HEK293 (cell line): ENCODE results near the gene CHMP1B.

Source experiments
- CTCF ChIA-PET: fragments of 350-600 bp; formaldehyde crosslinking; extraction: SDS; loops from one replicate; lab custom pipeline; 2021; ENCODE audit warnings: antibody characterized with exemption; lab: Yijun Ruan, JAX
- POLR2A ChIA-PET: fragments of 300-600 bp; formaldehyde crosslinking; extraction: SDS; loops from one replicate; lab custom pipeline; 2020; ENCODE audit warnings: antibody characterized with exemption, inconsistent platforms; lab: Yijun Ruan, JAX
- H3K27ac ChIP-seq: fragments of 200-500 bp; sonication (Bioruptor generic); 2 replicates; pipeline ENCODE4 v1.5.1; 2014; ENCODE audit warnings: low read depth, low read length, control low read depth, inconsistent platforms; ENCODE audit errors: extremely low read depth
- H3K36me3 ChIP-seq, 2 experiments: fragments of 200-500 bp in 1 of 2; sonication (Bioruptor generic) in 1 of 2; 1 replicate in 1 of 2; 2 replicates in 1 of 2; pipeline ENCODE4 v1.5.1; 2014 to 2017; ENCODE audit warnings: inconsistent platforms in 2 of 2, low read length in 2 of 2; ENCODE audit not compliant: control insufficient read depth in 2 of 2, insufficient read depth in 1 of 2
- H3K4me1 ChIP-seq: fragments of 200-500 bp; sonication (Bioruptor generic); 2 replicates; pipeline ENCODE4 v1.5.1; 2014; ENCODE audit warnings: mild to moderate bottlenecking, low read length, inconsistent platforms; ENCODE audit not compliant: control insufficient read depth, insufficient read depth
- H3K4me3 ChIP-seq: 2 replicates; pipeline ENCODE4 v1.5.1; 2011; ENCODE audit warnings: low read depth, mild to moderate bottlenecking, control low read depth, low read length, moderate library complexity
- H3K9me3 ChIP-seq: fragments of 200-500 bp; sonication (Bioruptor generic); 2 replicates; pipeline ENCODE4 v1.5.1; 2014; ENCODE audit warnings: low read depth, low read length, inconsistent platforms; ENCODE audit not compliant: control insufficient read depth, insufficient read depth
- EGR2 ChIP-seq: fragments of 450-650 bp; formaldehyde crosslinking; IDR thresholded peaks from 2 replicates; pipeline ENCODE4 v1.5.1; 2016; ENCODE audit warnings: low read depth, missing biosample characterization, missing genetic modification characterization
- GFI1B ChIP-seq: fragments of 450-650 bp; formaldehyde crosslinking; IDR thresholded peaks from 2 replicates; pipeline ENCODE4 v1.5.1; 2016; ENCODE audit warnings: missing biosample characterization, missing genetic modification characterization
- GLIS1 ChIP-seq: fragments of 450-650 bp; formaldehyde crosslinking; IDR thresholded peaks from 2 replicates; pipeline ENCODE4 v1.5.1; 2016; ENCODE audit warnings: missing biosample characterization, missing genetic modification characterization
- HIC1 ChIP-seq: fragments of 450-650 bp; formaldehyde crosslinking; IDR thresholded peaks from 2 replicates; pipeline ENCODE4 v1.5.1; 2016; ENCODE audit warnings: missing biosample characterization, missing genetic modification characterization
- PRDM6 ChIP-seq: fragments of 450-650 bp; formaldehyde crosslinking; IDR thresholded peaks from 2 replicates; pipeline ENCODE4 v1.5.1; 2017; ENCODE audit warnings: missing biosample characterization, missing genetic modification characterization
- SALL2 ChIP-seq: fragments of 450-650 bp; formaldehyde crosslinking; IDR thresholded peaks from 2 replicates; pipeline ENCODE4 v1.5.0; 2017; ENCODE audit warnings: missing biosample characterization, mild to moderate bottlenecking, missing genetic modification characterization, borderline replicate concordance
- SP2 ChIP-seq: fragments of 450-650 bp; formaldehyde crosslinking; IDR thresholded peaks from 2 replicates; pipeline ENCODE4 v1.5.1; 2016; ENCODE audit warnings: missing biosample characterization, missing genetic modification characterization
- YY2 ChIP-seq: fragments of 450-650 bp; formaldehyde crosslinking; IDR thresholded peaks from 2 replicates; pipeline ENCODE4 v1.5.1; 2016; ENCODE audit warnings: missing biosample characterization, missing genetic modification characterization
- ZBTB17 ChIP-seq: fragments of 450-650 bp; formaldehyde crosslinking; IDR thresholded peaks from 2 replicates; pipeline ENCODE4 v1.5.1; 2016; ENCODE audit warnings: missing biosample characterization, missing genetic modification characterization
- ZFHX2 ChIP-seq: fragments of 450-650 bp; formaldehyde crosslinking; conservative IDR thresholded peaks from 2 replicates; pipeline ENCODE4 v1.5.1; 2016; ENCODE audit warnings: missing biosample characterization, missing genetic modification characterization
- ZIC2 ChIP-seq: fragments of 450-650 bp; formaldehyde crosslinking; IDR thresholded peaks from 2 replicates; pipeline ENCODE4 v1.5.1; 2016; ENCODE audit warnings: missing biosample characterization, missing genetic modification characterization
- ZNF155 ChIP-seq: fragments of 450-650 bp; formaldehyde crosslinking; IDR thresholded peaks from 2 replicates; pipeline ENCODE4 v1.5.1; 2016; ENCODE audit warnings: missing biosample characterization, missing genetic modification characterization
- ZNF16 ChIP-seq: fragments of 450-650 bp; formaldehyde crosslinking; IDR thresholded peaks from 2 replicates; pipeline ENCODE4 v1.5.1; 2016; ENCODE audit warnings: low read depth, missing biosample characterization, missing genetic modification characterization
- ZNF221 ChIP-seq: fragments of 450-650 bp; formaldehyde crosslinking; IDR thresholded peaks from 2 replicates; pipeline ENCODE4 v1.5.1; 2017; ENCODE audit warnings: missing biosample characterization, missing genetic modification characterization, borderline replicate concordance
- ZNF416 ChIP-seq: fragments of 450-650 bp; formaldehyde crosslinking; IDR thresholded peaks from 2 replicates; pipeline ENCODE4 v1.5.1; 2016; ENCODE audit warnings: missing biosample characterization, missing genetic modification characterization
- ZNF423 ChIP-seq: fragments of 450-650 bp; formaldehyde crosslinking; IDR thresholded peaks from 2 replicates; pipeline ENCODE4 v1.5.1; 2016; ENCODE audit warnings: missing biosample characterization, missing genetic modification characterization
- ZNF514 ChIP-seq: fragments of 450-650 bp; formaldehyde crosslinking; IDR thresholded peaks from 2 replicates; pipeline ENCODE4 v1.5.1; 2016; ENCODE audit warnings: missing biosample characterization, missing genetic modification characterization
- ZNF521 ChIP-seq: fragments of 450-650 bp; formaldehyde crosslinking; IDR thresholded peaks from 2 replicates; pipeline ENCODE4 v1.5.1; 2017; ENCODE audit warnings: missing biosample characterization, mild to moderate bottlenecking, missing genetic modification characterization
- ZNF548 ChIP-seq: fragments of 450-650 bp; formaldehyde crosslinking; IDR thresholded peaks from 2 replicates; pipeline ENCODE4 v1.5.1; 2016; ENCODE audit warnings: missing biosample characterization, missing genetic modification characterization
- ZNF664 ChIP-seq: fragments of 450-650 bp; formaldehyde crosslinking; IDR thresholded peaks from 2 replicates; pipeline ENCODE4 v1.5.1; 2016; ENCODE audit warnings: missing biosample characterization, missing genetic modification characterization
- ZNF768 ChIP-seq: fragments of 450-650 bp; formaldehyde crosslinking; IDR thresholded peaks from 2 replicates; pipeline ENCODE4 v1.5.1; 2018; ENCODE audit warnings: missing biosample characterization, mild to moderate bottlenecking, missing genetic modification characterization
- ZNF776 ChIP-seq: fragments of 450-650 bp; formaldehyde crosslinking; IDR thresholded peaks from 2 replicates; pipeline ENCODE4 v1.5.0; 2017; ENCODE audit warnings: missing biosample characterization, missing genetic modification characterization, borderline replicate concordance
- ZSCAN16 ChIP-seq: fragments of 450-650 bp; formaldehyde crosslinking; IDR thresholded peaks from 2 replicates; pipeline ENCODE4 v1.5.1; 2016; ENCODE audit warnings: missing biosample characterization, missing genetic modification characterization
- ZXDB ChIP-seq: fragments of 450-650 bp; formaldehyde crosslinking; IDR thresholded peaks from 2 replicates; pipeline ENCODE4 v1.5.1; 2016; ENCODE audit warnings: missing biosample characterization, missing genetic modification characterization

The CHMP1B gene

GRCh38 chr18:11859903-11860407 is 8.7 kb downstream of the CHMP1B start (continued):
- no peak for TF ChIP-seq ZBTB17 (tag by site-specific recombination)
- 0 out of 2 replicates have a peak, but pooled peaks have one; percentile 40 for TF ChIP-seq HIC1 (tag by site-specific recombination)
- TF ChIP-seq ZSCAN16 (tag by site-specific recombination) = no peak
- no peak for TF ChIP-seq ZNF768 (tag by site-specific recombination)
- no peak for TF ChIP-seq ZIC2 (tag by site-specific recombination)
- TF ChIP-seq ZNF416 (tag by site-specific recombination) = no peak
- no peak for TF ChIP-seq YY2
- TF ChIP-seq ZNF664 (tag by site-specific recombination) = no peak
- TF ChIP-seq ZNF221 (tag by site-specific recombination) = no peak
- TF ChIP-seq EGR2 (tag by site-specific recombination) = no peak
- TF ChIP-seq ZFHX2 = 0 out of 2 replicates have a peak, but pooled peaks have one; percentile 19
- TF ChIP-seq PRDM6 (tag by site-specific recombination) = no peak
- no peak for TF ChIP-seq ZNF423 (tag by site-specific recombination)

GRCh38 chr18:11860594-11861450 is 9.6 kb downstream of the CHMP1B start:
- POLR2A ChIA-PET = no interaction called here
- Histone ChIP-seq H3K4me3 (no peak overlapping the region), H3K4me1 (peaks cover 13% of the 10 kb centered on the region), H3K27ac (no peak overlapping the region), H3K36me3 (no peaks in the 10 kb centered on the region; a peak in 1 of 3 replicates), H3K9me3 (no peaks in the 10 kb centered on the region)
- CTCF ChIA-PET = interaction anchor here (0.8 to 1.1 kb wide), 3 partner anchors 10 to 411 kb away, joined by 3 read pairs; no protein-coding TSS in a partner anchor
- TF ChIP-seq SP2 (tag by site-specific recombination) (no peak), ZXDB (tag by site-specific recombination) (no peak), GFI1B (tag by site-specific recombination) (no peak), GLIS1 (tag by site-specific recombination) (no peak), ZNF521 (tag by site-specific recombination) (no peak), ZNF776 (tag by site-specific recombination) (no peak), ZNF155 (tag by site-specific recombination) (no peak), ZNF548 (tag by site-specific recombination) (no peak), SALL2 (tag by site-specific recombination) (no peak), ZNF16 (tag by site-specific recombination) (no peak), ZNF514 (no peak)
